Measurements from ENCODE around the gene ZNF710.

ZNF710 gene

GRCh38 chr15:90044191-90044590, 43.1 kb downstream of the ZNF710 start:
- H3K4me1 ChIP-seq (ENCODE audit: control insufficient read depth in 1 of 2, insufficient read depth in 2 of 2, low read length in 2 of 2): peaks cover 17 to 26% of the 10 kb centered on the region in 2 donors

GRCh38 chr15:90044916-90045371, 43.8 kb downstream of the ZNF710 start:
- Histone ChIP-seq H3K27me3 (ENCODE audit: low read depth, low read length) (no peaks in the 10 kb centered on the region), H3K4me1 (ENCODE audit: control insufficient read depth in 1 of 2, insufficient read depth in 2 of 2, low read length in 2 of 2) (peaks cover 17 to 24% of the 10 kb centered on the region in 2 donors), H3K9me3 (ENCODE audit: control insufficient read depth in 1 of 2, low read length in 2 of 2) (no peaks in the 10 kb centered on the region), H3K27ac (ENCODE audit: low read length) (no peak overlapping the region), H3K4me3 (ENCODE audit: low read depth in 1 of 2, low read length in 2 of 2) (no peak overlapping the region), H3K36me3 (ENCODE audit: control insufficient read depth in 1 of 2, insufficient read depth in 2 of 2, low read length in 2 of 2) (peaks cover 0 to 5% of the 10 kb centered on the region in 2 donors)

More at GRCh38 chr15:90044191-90044590, 43.1 kb downstream of the ZNF710 start:
- Histone ChIP-seq H3K9me3 (ENCODE audit: control insufficient read depth in 1 of 2, low read length in 2 of 2) (no peaks in the 10 kb centered on the region), H3K27me3 (ENCODE audit: low read depth, low read length) (no peaks in the 10 kb centered on the region), H3K4me3 (ENCODE audit: low read depth in 1 of 2, low read length in 2 of 2) (no peak overlapping the region), H3K27ac (ENCODE audit: low read length) (no peak overlapping the region), H3K36me3 (ENCODE audit: control insufficient read depth in 1 of 2, insufficient read depth in 2 of 2, low read length in 2 of 2) (peaks cover 0 to 5% of the 10 kb centered on the region in 2 donors)

GRCh38 chr15:90046289-90046688, 45.2 kb downstream of the ZNF710 start:
- H3K9me3 ChIP-seq (ENCODE audit: control insufficient read depth in 1 of 2, low read length in 2 of 2): no peaks in the 10 kb centered on the region
- H3K27me3 ChIP-seq (ENCODE audit: low read depth, low read length): no peaks in the 10 kb centered on the region
- H3K4me3 ChIP-seq (ENCODE audit: low read depth in 1 of 2, low read length in 2 of 2): no peak overlapping the region
- peaks cover 9 to 18% of the 10 kb centered on the region in 2 donors for H3K4me1 ChIP-seq (ENCODE audit: control insufficient read depth in 1 of 2, insufficient read depth in 2 of 2, low read length in 2 of 2)
- peak overlapping the region; percentile 14 for H3K27ac ChIP-seq (ENCODE audit: low read length)
- H3K36me3 ChIP-seq (ENCODE audit: control insufficient read depth in 1 of 2, insufficient read depth in 2 of 2, low read length in 2 of 2): peaks cover 0 to 5% of the 10 kb centered on the region in 2 donors

- Histone ChIP-seq H3K4me1 (ENCODE audit: control insufficient read depth in 1 of 2, insufficient read depth in 2 of 2, low read length in 2 of 2) (peaks cover 9 to 18% of the 10 kb centered on the region in 2 donors), H3K36me3 (ENCODE audit: control insufficient read depth in 1 of 2, insufficient read depth in 2 of 2, low read length in 2 of 2) (peaks cover 0 to 5% of the 10 kb centered on the region in 2 donors), H3K27ac (ENCODE audit: low read length) (no peak overlapping the region), H3K27me3 (ENCODE audit: low read depth, low read length) (no peaks in the 10 kb centered on the region), H3K9me3 (ENCODE audit: control insufficient read depth in 1 of 2, low read length in 2 of 2) (no peaks in the 10 kb centered on the region), H3K4me3 (ENCODE audit: low read depth in 1 of 2, low read length in 2 of 2) (no peak overlapping the region)
These were observed 45.8 kb downstream of the ZNF710 start for GRCh38 chr15:90046911-90047392.

- no peak overlapping the region for H3K27ac ChIP-seq (ENCODE audit: low read length)
These were observed 46.9 kb downstream of the ZNF710 start for GRCh38 chr15:90047956-90048575.

GRCh38 chr15:90049030-90049429, 47.9 kb downstream of the ZNF710 start:
- Histone ChIP-seq H3K36me3 (ENCODE audit: control insufficient read depth in 1 of 2, insufficient read depth in 2 of 2, low read length in 2 of 2) (no peaks in the 10 kb centered on the region), H3K27ac (ENCODE audit: low read length) (no peak overlapping the region), H3K4me1 (ENCODE audit: control insufficient read depth in 1 of 2, insufficient read depth in 2 of 2, low read length in 2 of 2) (peaks cover 9 to 18% of the 10 kb centered on the region in 2 donors)

More at GRCh38 chr15:90047956-90048575, 46.9 kb downstream of the ZNF710 start:
- Histone ChIP-seq H3K27me3 (ENCODE audit: low read depth, low read length) (no peaks in the 10 kb centered on the region), H3K9me3 (ENCODE audit: control insufficient read depth in 1 of 2, low read length in 2 of 2) (no peaks in the 10 kb centered on the region), H3K4me3 (ENCODE audit: low read depth in 1 of 2, low read length in 2 of 2) (no peak overlapping the region), H3K4me1 (ENCODE audit: control insufficient read depth in 1 of 2, insufficient read depth in 2 of 2, low read length in 2 of 2) (peaks cover 9 to 18% of the 10 kb centered on the region in 2 donors), H3K36me3 (ENCODE audit: control insufficient read depth in 1 of 2, insufficient read depth in 2 of 2, low read length in 2 of 2) (no peaks in the 10 kb centered on the region)

GRCh38 chr15:90049666-90050604, 48.8 kb downstream of the ZNF710 start:
- Histone ChIP-seq H3K36me3 (ENCODE audit: control insufficient read depth in 1 of 2, insufficient read depth in 2 of 2, low read length in 2 of 2) (no peaks in the 10 kb centered on the region), H3K4me1 (ENCODE audit: control insufficient read depth in 1 of 2, insufficient read depth in 2 of 2, low read length in 2 of 2) (peaks cover 9 to 18% of the 10 kb centered on the region in 2 donors), H3K27ac (ENCODE audit: low read length) (no peak overlapping the region)

More at GRCh38 chr15:90049030-90049429, 47.9 kb downstream of the ZNF710 start:
- Histone ChIP-seq H3K9me3 (ENCODE audit: control insufficient read depth in 1 of 2, low read length in 2 of 2) (no peaks in the 10 kb centered on the region), H3K4me3 (ENCODE audit: low read depth in 1 of 2, low read length in 2 of 2) (no peak overlapping the region), H3K27me3 (ENCODE audit: low read depth, low read length) (no peaks in the 10 kb centered on the region)

GRCh38 chr15:90051874-90052273, 50.8 kb downstream of the ZNF710 start:
- Histone ChIP-seq H3K4me1 (ENCODE audit: control insufficient read depth in 1 of 2, insufficient read depth in 2 of 2, low read length in 2 of 2) (peaks cover 4 to 12% of the 10 kb centered on the region in 2 donors), H3K36me3 (ENCODE audit: control insufficient read depth in 1 of 2, insufficient read depth in 2 of 2, low read length in 2 of 2) (no peaks in the 10 kb centered on the region), H3K27me3 (ENCODE audit: low read depth, low read length) (no peaks in the 10 kb centered on the region), H3K4me3 (ENCODE audit: low read depth in 1 of 2, low read length in 2 of 2) (no peak overlapping the region), H3K9me3 (ENCODE audit: control insufficient read depth in 1 of 2, low read length in 2 of 2) (no peaks in the 10 kb centered on the region), H3K27ac (ENCODE audit: low read length) (no peak overlapping the region)

More at GRCh38 chr15:90049666-90050604, 48.8 kb downstream of the ZNF710 start:
- Histone ChIP-seq H3K4me3 (ENCODE audit: low read depth in 1 of 2, low read length in 2 of 2) (no peak overlapping the region), H3K27me3 (ENCODE audit: low read depth, low read length) (no peaks in the 10 kb centered on the region), H3K9me3 (ENCODE audit: control insufficient read depth in 1 of 2, low read length in 2 of 2) (no peaks in the 10 kb centered on the region)

GRCh38 chr15:90053685-90054466, 52.8 kb downstream of the ZNF710 start:
- Histone ChIP-seq H3K27ac (ENCODE audit: low read length) (no peak overlapping the region), H3K36me3 (ENCODE audit: control insufficient read depth in 1 of 2, insufficient read depth in 2 of 2, low read length in 2 of 2) (no peaks in the 10 kb centered on the region), H3K4me1 (ENCODE audit: control insufficient read depth in 1 of 2, insufficient read depth in 2 of 2, low read length in 2 of 2) (peaks cover 0 to 4% of the 10 kb centered on the region in 2 donors), H3K27me3 (ENCODE audit: low read depth, low read length) (no peaks in the 10 kb centered on the region), H3K9me3 (ENCODE audit: control insufficient read depth in 1 of 2, low read length in 2 of 2) (no peaks in the 10 kb centered on the region), H3K4me3 (ENCODE audit: low read depth in 1 of 2, low read length in 2 of 2) (no peak overlapping the region)

GRCh38 chr15:90054618-90055097, 53.5 kb downstream of the ZNF710 start:
- H3K9me3 ChIP-seq (ENCODE audit: control insufficient read depth in 1 of 2, low read length in 2 of 2): no peaks in the 10 kb centered on the region
- no peak overlapping the region for H3K4me3 ChIP-seq (ENCODE audit: low read depth in 1 of 2, low read length in 2 of 2)
- H3K4me1 ChIP-seq (ENCODE audit: control insufficient read depth in 1 of 2, insufficient read depth in 2 of 2, low read length in 2 of 2): peaks cover 0 to 4% of the 10 kb centered on the region in 2 donors
- no peaks in the 10 kb centered on the region for H3K36me3 ChIP-seq (ENCODE audit: control insufficient read depth in 1 of 2, insufficient read depth in 2 of 2, low read length in 2 of 2)
- no peaks in the 10 kb centered on the region for H3K27me3 ChIP-seq (ENCODE audit: low read depth, low read length)
- H3K27ac ChIP-seq (ENCODE audit: low read length): no peak overlapping the region
